ENCODE data around the gene HPS6.

The HPS6 gene

DNA sequence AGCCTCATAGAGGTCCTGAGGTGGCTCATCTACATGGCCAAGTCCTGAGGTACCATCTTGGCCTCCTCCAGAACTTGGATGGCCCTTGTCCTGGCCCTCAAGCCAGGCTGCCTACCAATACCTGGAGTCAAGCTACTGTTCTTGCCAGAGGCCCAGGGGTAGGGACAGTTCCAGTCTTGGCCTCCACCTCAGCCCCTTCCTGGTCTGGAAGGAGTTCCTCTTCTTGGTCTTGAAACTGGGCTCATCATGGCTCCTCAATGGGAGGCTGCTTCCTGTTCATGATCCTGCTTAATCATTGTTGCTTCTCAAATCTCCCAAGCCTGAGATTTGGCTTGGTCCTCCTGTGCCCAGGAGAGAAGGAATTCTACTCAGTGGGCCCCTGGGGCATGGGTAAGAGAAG lies 3.9 kb downstream of the HPS6 start:
- no peak for DNase-seq

DNA sequence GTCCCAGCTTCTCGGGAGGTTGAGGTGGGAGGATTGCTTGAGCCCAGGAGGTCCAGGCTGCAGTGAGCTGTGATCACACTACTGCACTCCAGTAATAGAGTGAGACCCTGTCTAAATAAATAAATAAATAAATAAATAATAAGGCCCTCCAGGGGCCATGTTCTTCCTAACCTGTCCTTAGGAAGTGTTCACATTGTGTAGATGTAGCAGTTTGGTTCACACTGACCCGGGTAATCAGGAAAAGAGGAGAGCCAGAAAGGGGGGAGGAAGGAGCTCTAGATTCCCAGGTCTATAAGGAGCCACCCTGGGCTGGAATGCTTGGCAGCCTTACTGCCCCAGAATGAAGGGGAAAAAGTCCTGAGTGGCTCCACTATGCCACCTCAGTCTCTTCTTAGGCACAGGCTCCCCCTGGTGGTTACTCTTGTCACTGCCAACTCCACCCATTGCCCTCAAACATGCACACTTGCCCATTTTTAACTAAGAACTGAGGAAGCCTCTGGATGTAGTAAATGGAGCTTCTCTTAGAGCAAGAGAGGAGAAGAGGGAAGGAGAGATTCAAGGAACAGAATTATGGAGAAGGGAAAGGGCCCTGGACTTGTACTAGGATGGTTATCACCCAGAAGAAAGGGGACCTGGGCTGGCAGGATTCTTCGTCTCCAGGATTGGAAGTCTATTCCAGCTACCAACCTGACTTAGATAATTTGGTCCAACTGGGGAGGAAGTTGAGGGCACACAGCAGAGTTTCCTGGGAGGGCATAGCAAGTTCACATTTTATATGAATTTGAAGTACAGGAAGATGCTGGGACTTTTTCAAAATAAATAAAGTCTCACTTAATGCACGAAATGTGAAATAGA lies 7.8 kb downstream of the HPS6 start:
- DNase-seq = peak; percentile 50

DNA sequence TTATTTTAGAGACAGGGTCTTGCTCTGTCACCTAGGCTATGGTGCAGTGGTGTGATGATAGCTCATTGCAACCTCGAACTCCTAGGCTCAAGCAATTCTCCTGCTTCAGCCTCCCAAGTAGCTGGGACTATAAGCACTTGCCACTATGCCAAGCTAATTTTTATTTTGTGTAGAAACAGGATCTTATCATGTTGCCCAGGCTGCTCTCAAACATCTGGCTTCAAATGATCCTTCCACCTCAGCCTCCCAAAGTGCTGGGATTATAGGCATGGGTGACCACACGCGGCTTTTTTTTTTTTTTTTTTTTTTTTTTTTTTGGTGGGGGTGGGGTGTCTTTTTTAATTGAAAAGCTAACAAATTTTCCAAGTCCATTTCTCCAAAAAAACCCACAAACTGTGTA lies 18.4 kb downstream of the HPS6 start:
- no peak for DNase-seq

DNA sequence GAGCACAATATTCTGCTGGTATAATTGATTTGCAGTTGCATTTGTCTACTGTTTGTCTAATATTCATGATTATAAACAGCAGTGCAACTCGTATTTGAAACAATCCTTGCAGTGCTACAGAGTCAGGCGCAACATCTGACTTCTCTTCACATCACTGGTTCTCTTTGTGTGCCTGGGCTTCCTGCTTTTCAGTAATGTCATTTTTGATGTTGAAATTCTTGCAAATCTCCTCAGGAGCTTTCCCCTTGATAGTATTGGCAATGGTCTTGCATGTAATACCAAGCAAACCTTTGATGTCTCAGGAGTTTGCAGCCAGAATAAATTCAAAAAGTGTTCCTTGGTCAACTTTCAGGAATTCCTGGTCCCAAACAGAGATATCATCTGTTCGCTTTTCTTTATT lies 20.2 kb downstream of the HPS6 start:
- no peak for DNase-seq

DNA sequence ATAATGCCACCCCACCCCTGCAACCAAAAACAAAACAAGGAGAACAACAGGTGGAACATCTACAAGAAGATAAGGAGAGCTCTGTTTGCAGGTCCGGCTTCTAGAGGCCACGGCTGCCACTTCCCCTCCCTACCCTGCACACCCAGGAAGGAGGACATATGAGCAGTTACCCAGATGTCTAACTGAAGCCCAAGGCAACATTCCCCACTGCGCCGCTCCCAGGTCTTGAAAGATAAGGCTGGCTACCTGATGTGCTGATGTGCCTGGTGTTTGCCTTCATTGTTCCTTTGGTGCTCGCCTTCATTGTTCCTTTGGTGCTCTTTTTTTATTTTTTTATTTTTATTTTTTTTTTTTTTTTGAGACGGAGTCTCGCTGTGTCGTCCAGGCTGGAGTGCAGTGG lies 21.0 kb downstream of the HPS6 start:
- no peak for DNase-seq

DNA sequence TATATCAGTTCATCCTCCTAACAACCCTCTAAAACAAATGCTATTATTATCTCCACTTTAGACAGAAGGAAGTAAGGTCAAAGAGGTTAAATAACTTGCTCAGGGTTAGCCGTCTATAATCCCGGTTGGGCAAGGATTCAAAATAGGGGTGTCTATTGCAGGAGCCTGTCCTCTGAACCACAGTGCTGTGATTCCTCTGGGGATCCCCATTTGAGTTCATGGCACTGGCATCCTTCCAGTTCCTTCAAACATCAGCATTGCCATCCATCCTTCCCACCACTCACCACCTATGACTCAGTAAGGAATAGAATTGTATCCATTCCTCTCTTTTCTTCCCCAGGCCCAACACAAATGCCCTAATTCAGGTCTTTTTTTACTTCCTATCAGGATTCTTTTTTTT lies 25.6 kb downstream of the HPS6 start:
- DNase-seq = no peak

DNA sequence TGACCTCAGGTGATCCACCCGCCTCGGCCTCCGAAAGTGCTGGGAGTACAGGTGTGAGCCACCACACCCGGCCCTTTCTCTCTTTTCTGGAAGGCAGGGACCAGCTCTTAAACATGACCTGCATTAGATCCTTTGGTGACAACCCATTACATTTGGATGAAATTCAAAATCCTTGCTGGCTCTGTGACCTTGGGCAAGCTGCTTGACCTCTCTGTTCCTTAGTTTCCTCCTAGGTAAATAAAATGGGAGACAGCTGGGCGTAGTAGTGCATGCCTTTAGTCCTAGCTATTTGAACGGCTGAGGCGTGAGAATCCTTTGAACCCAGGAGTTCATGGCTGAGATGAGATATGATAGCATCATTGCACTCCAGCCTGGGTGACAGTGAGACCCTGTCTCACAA lies 31.3 kb downstream of the HPS6 start:
- no peak for DNase-seq

DNA sequence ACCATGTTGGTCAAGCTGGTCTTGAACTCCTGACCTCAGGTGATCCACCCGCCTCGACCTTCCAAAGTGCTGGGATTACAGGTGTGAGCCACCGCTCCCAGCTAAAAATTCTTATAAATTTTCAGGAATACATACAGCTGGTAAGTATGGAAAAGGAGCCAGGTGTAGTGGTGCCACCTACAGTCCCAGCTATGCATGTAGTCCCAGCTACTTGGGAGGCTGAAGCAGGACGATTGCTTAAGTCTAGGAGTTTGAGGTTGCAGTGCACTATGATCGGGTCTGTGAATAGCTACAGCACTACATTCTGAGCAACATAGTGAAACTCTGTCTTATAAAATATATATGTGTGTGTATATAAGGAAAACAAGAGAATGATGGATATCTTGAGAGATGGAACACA lies 36.0 kb downstream of the HPS6 start:
- no peak for DNase-seq

DNA sequence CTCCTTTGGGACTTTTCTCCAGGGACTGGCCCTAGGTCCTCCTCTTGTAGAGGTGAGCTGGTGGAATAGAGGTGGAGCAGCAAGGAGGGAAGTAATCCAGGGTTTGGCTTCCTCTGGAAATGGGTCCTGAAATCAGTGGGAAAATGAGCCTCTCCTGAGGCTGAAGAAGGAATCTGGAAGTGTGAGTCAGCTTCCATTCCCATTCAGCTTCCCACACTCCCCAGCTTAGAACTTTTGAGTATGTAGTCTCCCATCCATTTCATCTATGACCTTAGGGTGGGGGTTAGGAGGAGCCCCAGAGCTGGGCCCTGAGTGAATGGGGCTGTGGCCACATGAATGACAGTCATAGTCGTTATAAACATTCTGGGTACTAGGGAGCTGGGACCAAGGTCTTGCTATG lies 37.3 kb downstream of the HPS6 start:
- no peak for DNase-seq

DNA sequence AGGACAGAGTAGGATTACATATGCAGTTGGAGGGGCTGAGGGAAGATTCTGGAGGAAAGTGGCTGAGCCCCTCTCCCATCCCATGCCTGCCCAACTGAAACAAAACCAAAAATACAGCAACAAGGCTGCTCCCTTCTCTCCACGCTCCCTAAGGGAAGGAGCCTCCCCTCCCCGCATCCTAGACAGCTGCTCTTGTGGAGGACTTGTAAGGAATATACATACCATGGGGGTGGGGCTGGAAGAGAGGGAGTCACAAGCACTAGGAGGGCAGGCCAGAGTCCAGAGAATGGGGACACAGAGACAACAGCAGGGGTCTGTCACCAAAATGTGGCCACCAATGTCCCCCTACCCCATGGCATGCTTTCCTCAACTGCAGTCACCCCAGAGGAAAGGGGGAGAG lies 41.8 kb downstream of the HPS6 start:
- DNase-seq = no peak

DNA sequence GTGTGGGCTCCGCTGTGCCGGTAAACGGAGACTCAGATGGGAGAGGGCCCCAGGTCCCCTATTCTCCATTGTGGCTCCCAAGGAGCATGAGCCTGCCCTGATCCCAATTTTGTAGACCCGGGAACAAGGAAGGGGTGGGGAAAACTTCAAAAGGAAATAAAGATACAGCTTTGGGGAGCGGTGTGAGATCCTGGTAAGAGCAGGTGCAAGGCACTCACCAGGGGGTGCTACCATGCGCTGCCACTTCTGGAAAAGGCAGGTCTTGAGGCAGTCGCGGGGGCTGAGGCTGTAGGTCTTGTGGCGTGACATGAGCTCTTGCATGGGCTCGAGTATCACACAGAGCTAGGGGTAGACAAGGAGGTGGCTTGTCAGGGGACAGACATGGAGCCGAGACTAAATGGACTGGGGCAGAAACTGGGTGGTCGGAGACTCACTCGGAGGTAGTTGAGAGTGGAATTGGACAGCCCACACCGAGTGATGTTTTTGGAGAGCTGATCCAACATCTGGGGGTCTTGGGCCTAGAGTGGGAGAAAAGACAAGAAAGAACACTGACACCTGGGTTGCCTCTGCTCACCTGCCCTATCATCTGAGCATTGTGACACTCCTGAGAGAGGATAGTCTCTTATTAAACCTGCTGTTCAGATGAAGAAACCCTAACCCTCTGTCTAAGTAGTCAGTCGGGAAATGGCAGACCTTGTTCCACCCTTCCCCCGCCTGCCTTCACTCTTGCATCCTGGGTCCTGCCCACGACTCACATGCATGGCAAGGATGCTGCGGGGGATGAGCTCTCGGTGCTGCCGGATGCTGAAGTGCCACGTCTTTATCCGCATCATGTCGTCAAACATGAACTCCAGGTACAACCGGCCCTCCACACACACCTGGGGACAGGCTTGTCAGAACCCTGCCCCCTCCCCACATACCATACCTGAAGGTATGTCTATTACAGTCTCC lies 44.3 kb downstream of the HPS6 start:
- DNase-seq = no peak

DNA sequence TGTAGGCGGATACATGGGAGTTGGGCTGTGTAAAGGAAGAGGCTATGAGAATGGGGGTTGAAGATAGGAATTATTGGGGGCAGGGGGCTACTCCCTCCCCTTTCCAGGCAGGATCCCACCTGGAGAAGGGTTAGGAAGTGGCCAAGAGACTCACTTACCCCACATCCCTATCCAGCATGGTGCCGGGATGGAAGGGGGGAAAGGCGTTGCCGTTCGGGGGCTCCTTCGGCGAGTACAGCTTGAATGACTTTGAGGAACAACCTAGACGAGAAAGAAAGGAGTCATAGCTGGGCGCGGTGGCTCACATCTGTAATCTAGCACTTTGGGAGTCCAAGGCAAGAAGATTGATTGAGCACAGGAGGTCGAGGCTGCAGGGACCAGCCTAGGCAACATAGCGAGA lies 46.1 kb downstream of the HPS6 start:
- DNase-seq = no peak

DNA sequence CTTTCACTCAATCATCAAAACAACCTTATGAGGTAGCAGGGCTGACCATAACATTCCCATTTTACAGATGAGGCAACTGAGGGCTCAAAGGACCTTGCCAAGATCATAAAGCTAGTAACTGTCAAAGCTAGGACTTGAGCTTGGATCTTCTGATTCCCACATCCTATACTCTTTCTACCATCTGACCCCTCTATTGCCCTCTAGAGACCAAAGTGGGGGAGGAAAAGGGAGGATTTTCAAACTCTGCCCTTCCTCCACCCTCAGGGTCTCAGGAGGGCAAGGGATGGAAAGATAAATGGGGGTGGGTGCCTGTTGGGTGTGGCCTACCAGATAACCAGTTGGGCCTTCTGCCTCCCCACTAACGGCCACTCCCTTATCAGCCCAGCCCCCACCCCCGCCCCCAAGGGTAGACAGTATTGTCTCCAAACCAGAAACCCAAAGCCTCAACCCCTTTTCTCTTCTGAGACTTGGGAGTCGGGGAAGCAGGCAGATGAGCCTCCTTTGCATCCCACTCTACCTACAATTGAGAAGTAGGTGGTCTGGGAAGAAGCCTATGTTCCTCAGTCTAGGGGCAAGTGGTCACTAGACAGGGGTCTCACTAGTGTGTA lies 47.2 kb downstream of the HPS6 start:
- no peak for DNase-seq

DNA sequence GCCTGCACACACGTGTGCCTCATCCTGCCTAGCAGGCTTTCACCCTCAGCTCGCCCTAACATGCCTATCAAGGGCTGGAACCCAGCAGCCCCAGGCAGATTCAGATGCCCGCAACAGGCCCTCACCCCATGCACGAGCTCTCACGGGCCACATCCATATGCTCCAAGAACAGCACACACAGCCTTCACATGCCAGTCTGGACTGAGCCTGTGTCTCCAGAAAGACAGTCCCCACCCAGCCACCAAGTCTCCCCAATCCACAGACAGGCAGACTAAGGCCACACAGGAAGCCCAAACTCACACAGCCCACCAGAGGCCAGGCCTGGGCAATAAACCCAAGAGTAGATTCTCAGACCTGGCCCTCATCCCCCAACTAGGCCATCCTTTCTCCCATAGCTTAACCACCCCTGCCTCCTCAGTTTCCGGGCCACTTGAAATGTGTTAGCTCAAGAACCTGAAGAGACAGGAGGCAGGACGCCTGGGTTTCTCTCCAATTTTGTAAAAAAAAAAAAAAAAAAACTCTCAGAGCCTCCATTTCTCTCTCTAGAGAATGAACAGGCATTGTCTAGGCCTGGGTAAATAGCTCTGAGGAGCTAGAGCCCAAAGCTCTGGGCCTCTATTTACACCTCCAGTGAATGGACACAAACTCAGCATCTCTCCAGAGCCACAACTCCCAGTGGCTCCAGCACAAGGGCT lies 48.3 kb downstream of the HPS6 start:
- DNase-seq = no peak

DNA sequence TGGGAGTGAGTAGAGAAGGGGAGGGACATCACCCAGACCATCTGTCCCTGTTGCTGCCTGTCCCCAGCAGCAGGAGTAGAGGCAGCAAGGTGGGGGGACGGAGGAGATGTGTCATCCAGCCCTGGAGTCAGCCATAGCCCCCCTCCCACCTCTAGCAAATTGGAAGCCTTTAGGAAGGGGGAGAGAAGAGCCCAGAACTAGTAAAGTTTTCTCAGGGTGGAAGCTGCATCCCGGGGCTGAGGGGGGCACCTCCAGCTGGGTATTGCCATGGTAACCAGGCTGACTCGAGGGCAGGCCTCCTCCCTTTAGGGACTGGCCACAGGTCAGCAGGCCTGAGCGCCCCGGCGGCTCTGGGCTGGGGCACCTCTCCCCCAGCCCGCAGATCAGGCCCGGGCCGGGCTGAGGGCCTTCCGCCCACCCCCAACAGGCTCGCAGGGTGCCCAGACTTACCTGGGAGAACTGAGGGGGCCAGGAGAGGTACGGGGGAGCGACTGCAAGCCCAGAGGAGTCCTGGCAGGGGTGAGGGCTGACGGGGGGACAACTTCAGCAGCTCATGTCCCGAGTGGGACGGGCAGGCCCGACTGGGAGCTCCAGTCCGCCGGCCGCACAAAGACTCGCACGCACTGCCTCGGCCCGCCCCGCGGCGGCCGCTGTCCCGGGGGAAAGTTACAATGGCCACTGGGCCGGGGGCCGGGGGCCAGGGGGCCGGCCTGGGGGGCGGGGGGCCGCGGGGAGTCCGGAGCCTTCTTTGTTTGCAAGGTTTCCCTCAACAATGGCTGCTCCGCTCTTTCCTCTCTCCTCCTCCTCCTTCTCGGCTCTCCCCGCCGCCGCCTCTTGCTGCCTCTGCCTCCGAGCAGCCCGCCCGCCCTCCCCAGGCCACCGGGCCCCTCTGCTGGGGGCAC lies 49.1 kb downstream of the HPS6 start:
- DNase-seq = no peak

DNA sequence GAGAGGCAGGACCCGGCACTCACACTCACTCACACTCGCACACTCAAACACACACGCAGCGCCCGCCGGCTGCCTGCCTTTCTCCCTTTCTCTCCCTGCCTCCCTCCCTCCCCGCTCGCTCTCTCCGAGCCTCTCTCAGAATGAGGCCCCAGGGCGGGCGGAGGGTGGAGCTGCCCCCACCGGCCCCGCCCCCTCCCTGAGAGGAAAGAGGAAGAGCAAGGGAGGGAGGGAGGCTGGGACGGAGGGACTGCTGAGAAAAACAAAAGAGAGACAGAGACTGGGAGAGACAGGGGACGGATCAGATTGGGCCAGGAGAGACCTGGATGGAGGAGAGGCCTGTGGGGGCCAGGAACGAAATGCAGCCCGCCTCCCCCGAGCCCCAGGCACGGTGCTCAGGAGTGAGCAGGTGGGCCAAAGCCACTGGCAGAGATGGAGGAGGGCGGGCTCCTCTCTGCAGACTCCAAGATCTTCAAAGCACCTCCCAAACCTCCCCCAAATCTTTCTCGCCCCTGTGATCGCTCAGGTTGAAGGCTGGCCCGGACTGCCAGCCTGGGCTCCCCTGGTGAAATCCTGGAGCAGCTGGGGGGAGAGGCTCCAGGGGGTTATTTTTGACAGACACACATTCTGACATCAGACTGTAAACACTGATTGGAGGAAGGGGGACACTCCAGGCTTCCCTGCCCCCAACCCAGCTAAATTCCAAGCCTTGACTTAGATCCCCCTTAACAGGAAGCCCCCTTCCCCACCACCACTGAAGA lies 49.9 kb downstream of the HPS6 start:
- peak; percentile 27 for DNase-seq

DNA sequence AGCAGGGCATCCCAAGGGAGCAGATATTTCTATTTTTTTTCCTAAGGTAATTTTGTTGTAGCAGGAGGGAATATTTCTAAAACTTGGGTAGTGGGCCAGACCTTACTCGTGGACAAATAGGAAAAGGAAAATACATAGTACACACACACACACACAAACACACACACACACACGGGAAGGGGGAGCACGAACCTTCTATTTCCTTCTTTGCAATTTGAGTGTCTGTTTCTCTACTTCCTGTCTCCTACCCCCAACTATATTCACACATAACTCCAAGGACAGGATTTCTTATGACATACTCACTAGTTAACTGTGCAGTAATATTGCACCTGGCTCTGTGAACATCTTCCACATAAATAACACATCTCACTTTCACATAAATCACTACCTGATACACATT lies 50.6 kb downstream of the HPS6 start:
- no peak for DNase-seq

DNA sequence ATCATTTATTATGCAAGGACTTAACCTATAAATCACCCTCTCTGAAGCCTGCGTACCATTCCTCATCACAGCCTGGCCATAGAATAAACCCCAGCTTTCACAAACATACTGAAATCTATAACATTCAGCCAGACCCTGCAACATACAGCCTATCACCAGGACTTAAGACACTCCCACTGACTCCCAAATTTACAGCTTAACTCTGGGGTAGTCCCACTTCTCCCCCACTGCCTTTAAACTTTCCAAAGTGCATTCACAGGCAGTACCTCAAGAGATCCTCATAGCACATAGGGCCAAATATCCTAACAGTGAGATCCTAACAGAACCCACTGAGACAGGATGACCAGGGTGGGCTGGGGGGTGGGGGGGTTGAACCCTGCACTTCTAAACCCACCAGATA lies 51.5 kb downstream of the HPS6 start:
- DNase-seq = no peak

Data from NCI-H748 treated with DMSO at 0.1 percent for 48 hours (cell line).